DMS79 (cell line): ENCODE data around the gene MAGEF1.

Experiments used
- DNase-seq: peaks from one replicate; lab custom pipeline; 2025; lab: John Stamatoyannopoulos, UW

Gene MAGEF1

DNA sequence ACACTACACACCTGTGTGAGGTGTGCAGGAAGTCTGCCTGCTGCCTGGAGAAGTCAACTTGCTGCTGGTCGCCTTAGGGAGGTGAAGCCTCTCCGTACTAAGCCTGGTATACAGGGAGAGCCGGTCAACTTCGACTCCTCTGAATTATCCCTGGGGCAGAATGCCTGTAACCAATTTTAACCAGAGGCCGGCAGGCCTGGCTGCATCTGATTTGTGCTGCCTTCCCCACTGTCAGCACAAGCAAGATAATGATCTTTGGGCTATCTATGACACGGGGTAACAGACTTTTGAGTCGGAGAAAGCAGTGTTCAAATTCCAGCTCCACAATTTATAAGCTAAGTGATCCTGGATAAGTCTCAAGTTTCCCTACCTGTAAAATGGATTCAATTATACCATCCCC is 42.3 kb downstream of the MAGEF1 start:
- DNase-seq = no peak

DNA sequence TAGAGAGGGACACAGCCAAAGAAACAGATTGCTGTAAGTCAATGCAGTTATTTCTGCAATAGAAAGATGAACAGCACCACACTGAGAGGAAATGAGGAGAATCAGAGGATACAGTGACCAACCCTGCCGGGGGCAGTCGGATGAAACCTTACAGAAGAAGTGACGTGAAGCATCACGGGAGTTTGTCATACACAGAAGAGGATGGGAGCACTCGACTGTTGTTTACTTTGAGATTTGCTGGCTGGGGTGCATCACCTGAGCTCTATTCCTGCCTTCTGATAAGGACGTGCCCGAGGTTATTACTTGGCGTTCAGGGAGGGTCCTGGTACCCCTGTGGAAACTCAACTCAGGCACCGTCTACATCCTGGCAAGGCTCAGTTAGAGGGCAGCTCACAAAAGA is 45.4 kb downstream of the MAGEF1 start:
- DNase-seq = no peak

DNA sequence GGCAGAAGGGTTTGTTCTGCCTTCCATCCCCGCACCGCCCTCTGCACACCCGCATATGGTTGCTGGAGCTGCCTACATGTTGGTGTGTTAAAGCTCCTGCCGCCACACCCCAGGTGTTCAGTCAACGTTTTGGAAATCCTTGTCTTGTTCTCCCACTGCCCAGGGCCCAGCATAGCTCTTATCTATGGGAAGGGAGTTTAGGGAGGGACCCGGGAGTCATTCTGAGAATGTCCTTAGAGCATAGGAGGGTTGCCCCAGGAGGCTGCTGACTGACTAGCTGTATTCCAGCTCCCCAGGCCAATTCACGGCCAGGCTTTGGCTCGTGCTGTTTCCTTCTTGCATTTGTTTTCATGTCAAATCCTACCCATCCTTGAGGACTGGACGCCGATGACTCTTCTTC is 46.8 kb downstream of the MAGEF1 start:
- no peak for DNase-seq

DNA sequence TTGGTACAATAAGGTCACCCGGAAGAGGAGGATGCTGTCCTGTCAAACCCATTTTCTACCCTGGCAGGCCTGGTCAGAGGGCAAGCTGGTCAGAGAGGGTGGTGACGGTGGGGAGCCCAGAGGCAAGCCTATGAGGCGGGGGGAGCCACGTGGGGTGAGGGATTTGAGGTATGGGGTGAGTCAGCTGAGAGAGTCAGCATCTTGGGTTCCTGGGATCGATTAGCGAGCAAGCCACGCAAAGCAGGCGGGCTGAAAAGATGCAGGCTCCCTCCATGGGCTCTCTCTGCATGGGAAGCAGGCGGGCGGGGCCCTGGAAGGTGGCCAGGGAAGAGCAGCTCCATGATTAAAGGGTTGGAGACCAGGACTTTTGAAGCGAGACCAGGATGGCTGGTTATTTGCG is 48.1 kb downstream of the MAGEF1 start:
- no peak for DNase-seq

DNA sequence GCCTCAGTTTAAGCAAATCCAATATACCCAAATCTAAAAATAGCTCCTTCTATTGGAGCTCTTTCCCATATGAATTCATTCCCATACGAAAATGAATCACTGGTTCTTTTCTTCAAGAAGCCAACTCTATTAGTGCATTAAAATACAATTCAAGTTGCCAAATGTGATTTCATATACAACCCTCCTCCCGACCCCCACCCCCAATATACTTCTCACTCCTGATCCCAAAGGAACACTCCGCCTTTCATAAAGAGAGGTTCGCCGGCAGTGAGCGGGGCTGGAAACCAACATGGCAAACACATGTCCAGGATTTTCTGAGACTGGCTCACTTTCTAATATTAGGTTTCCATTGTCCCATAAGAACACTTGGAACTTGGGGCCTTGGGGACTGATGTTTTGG is 48.5 kb downstream of the MAGEF1 start:
- no peak for DNase-seq

DNA sequence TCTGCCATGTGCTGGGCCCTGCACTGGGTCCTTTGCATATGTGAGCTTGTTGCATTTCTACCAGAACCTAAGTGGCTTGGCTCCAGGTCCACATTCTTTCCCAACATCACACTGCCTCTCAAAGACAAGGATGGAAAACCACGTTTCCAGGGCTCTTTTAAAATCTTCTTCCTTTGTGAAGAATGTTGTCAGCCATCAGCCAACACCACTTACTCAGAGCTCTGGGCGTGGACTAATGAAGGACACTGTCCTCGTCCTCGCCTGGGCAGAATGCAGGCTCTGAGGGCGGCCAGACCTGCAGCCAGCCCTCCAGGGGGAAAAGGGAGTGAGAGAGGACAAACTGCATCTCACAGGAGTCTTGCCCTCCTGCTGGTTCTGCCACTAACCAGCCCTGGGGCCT is 49.7 kb downstream of the MAGEF1 start:
- DNase-seq = no peak

DNA sequence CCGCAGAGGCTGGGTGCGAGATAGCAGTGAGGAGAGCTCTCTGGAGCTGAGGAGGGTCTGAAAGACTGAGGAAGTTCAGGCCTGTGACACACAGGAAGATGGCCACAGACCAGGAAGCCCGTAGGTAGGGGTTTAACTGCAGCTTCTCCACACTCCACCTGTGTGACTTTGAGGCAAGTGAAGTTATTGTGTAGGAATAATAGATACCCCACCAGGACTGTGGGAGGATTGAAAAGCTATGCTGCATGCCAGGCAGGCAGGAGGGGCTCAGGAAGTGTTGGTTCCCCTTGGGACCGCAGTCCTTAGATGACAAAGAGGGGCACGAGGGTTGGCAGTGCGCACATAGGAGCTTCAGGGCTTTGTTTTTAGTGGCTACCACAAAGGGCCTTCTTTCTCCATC is 50.9 kb downstream of the MAGEF1 start:
- DNase-seq = no peak
